Measurements from ENCODE around the gene MSH2. TPM values are rescaled to one million over a fixed set of nuclear protein-coding genes. Genes with fewer than 3 reads are reported as not detected.
"Not testable (repeated sequence)": the region's sequence is repeated elsewhere in the genome, so short reads cannot be mapped to it uniquely, and the experiment has no call there.

Gene MSH2
- total RNA-seq, 1 experiment from 2014 or later = 29.9 TPM

DNA sequence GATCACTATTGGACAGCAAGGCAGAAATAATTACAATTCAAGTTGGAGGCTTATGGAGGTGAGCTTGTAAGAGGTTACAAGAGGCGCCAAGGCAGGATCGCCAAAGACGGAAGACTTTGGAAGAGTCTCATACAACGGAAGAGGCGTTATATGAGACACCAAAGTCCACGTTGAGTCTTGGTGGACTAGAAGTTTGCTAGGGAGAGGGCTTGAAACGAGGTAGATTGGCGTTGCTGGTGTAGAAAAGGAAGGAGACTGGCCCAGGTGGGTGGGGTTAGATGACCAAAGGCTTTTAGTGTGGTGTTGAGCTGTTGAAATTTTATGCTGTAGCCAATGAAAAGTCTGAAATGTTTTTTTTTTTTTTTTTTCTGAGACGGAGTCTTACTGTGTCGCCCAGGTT, 1.4 kb downstream of the MSH2 start:
- peak; percentile 13 for DNase-seq (ENCODE audit: low read depth)
- in situ Hi-C loops (cut with HindIII; ENCODE audit: low pct_unique_long_range_greater_than_20kb, low sequenced_read_pairs) = no loop called here

DNA sequence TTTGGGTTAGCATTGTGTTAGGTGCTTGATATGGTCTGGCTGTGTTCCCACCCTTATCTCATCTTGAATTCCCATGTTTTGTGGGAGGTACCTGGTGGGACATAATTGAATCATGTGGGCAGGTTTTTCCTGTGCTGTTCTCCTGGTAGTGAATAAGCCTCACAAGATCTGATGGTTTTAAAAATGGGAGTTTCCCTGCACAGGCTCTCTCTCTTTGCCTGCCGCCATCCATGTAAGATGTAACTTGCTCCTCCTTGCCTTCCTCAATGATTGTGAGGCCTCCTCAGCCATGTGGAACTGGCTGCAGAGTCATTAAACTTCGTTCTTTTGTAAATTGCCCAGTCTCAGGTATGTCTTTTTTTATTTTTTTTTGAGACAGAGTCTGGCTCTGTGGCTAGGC, 2.8 kb downstream of the MSH2 start:
- DNase-seq (ENCODE audit: low read depth) = no peak
- in situ Hi-C loops (cut with HindIII; ENCODE audit: low pct_unique_long_range_greater_than_20kb, low sequenced_read_pairs) = no loop called here

DNA sequence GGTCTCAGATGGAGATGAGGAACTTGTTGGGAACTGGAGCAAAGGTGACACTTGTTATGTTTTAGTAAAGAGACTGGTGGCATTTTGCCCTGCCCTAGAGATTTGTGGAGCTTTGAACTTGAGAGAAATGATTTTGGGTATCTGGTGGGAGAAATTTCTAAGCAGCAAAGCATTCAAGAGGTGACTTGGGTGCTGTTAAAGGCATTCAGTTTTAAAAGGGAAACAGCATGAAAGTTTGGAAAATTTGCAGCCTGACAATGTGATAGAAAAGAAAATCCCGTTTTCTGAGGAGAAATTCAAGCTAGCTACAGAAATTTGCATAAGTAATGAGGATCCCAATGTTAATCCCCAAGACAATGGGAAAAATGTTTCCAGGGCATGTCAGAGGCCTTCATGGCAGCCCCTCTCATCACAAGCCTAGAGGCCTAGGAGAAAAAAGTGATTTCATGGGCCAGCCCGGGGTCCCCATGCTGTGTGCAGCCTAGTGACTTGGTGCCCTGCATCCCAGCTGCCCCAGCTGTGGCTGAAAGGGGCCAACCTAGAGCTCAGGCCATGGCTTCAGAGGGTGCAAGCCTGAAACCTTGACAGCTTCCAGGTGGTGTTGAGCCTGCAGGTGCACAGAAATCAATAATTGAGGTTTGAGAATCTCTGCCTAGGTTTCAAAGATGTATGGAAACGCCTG, 3.8 kb downstream of the MSH2 start:
- in situ Hi-C loops (cut with HindIII; ENCODE audit: low pct_unique_long_range_greater_than_20kb, low sequenced_read_pairs) = not testable (repeated sequence)

DNA sequence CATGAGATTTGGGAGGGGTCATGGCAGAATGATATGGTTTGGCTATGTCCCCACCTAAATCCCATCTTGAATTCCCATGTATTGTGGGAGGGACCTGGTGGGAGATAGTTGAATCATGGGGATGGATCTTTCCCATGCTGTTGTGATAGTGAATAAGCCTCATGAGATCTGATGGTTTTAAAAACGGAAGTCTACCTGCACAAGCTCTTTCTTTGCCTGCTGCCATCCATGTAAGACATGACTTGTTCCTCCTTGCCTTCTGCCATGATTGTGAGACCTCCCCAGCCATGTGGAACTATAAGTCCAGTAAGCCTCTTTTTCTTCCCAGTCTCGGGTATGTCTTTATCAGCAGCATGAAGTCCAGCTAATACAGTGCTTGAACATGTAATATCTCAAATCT, 5.0 kb downstream of the MSH2 start:
- in situ Hi-C loops (cut with HindIII; ENCODE audit: low pct_unique_long_range_greater_than_20kb, low sequenced_read_pairs); DNase-seq (ENCODE audit: low read depth): not testable (repeated sequence)

More for the DNA sequence above, 3.8 kb downstream of the MSH2 start:
- not testable (repeated sequence) for DNase-seq (ENCODE audit: low read depth)

DNA sequence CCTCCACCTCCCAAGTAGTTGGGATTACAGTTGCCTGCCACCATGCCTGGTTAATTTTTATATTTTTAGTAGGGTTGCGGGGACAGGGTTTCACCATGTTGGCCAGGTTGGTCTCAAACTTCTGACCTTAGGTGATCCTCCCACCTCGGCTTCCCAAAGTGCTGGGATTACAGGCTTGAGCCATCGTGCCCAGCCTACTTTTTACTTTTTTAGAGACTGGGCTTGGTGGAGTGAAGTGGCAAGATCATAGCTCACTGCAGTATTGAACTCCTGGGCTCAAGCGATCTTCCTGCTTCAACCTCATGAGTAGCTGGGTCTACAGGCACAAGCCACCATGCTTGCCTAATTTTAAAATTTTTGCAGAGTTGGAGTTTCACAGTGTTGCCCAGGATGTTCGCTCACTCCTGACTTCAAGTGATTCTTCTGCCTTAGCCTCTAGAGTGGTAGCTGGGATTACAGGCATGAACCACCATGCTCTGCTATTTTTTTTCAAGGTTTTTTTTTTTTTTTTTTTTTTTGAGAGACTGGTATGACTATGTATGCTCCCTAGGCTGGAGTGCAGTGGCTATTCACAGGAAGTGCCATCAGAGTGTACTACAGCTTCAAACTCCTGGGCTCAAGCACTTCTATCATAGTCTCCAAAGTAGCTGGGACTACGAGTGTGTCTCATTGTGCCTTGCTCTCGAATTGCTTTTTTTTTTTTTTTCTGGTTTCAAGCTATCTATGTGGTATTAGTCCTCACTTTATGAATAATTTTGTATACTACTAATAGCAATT, 11.9 kb downstream of the MSH2 start:
- in situ Hi-C loops (cut with HindIII; ENCODE audit: low pct_unique_long_range_greater_than_20kb, low sequenced_read_pairs) = no loop called here
- DNase-seq (ENCODE audit: low read depth) = no peak

DNA sequence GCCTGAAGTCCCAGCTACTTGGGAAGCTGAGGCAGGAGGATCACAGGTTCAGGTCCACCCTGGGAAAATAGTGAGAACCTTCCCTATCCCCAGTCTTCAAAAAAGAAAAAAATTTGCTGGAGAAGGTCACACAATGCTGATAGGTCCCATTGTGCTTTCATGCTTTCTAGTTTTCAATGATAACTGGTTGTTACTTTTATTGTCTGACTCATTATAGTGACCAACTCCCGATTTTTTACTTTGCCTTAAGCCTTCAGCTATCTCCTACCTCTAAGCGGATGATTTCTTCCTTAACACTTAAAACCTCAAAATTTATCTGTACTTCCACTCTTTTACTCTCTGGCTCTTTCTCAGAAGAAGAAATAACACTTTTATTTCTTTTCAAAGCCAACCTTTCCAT, 17.3 kb downstream of the MSH2 start:
- no peak for DNase-seq (ENCODE audit: low read depth)
- in situ Hi-C loops (cut with HindIII; ENCODE audit: low pct_unique_long_range_greater_than_20kb, low sequenced_read_pairs) = no loop called here

DNA sequence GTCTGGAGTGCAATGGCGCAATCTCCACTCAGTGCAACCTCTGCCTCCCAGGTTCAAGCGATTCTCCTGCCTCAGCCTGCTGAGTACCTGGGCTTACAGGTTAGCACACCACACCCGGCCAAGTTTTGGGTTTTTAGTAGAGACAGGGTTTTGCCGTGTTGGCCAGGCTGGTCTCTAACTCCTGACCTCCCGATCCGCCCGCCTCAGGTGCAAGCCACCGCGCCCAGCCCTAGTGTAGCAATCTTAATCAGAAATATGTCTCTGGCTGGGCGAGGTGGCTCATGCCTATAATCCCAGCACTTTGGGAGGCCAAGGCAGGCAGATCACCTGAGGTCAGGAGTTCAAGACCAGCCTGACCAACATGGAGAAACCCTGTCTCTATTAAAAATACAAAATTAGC, 17.7 kb downstream of the MSH2 start:
- in situ Hi-C loops (cut with HindIII; ENCODE audit: low pct_unique_long_range_greater_than_20kb, low sequenced_read_pairs); DNase-seq (ENCODE audit: low read depth): not testable (repeated sequence)

DNA sequence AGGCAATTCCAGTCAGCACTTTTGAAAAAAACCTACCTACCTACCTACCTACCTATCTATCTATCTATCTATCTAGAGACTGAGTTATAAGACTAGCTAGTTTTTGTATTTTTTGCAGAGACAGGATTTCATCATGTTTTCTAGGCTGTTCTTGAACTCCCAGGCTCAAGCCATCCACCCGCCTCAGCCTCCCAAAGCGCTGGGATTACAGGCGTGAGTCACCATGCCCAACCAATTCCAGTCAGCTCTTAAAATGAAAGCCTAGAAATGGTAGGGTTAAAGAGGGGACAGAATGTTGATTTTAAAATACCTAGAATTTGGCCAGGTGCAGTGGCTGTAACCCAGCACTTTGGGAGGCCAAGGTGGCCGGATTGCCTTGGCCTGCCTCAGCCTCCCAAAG, 19.1 kb downstream of the MSH2 start:
- in situ Hi-C loops (cut with HindIII; ENCODE audit: low pct_unique_long_range_greater_than_20kb, low sequenced_read_pairs) = no loop called here
- DNase-seq (ENCODE audit: low read depth) = no peak

DNA sequence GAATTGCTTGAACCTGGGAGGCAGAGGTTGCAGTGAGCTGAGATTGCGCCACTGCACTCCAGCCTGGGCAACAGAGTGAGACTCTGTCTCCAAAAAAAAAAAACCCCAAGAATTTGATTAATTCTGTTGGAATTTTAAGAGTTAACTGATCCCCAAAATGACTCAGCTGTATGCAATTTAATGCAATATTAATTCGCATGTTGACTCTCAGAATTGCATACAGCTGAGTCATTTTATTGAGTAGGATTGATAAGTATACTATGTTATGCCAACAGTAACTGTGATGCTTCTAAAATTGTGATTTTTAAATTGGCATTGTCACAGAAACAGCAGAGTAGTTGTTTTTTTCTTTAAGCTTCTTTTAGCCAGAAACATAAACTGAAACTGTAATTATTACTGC, 19.6 kb downstream of the MSH2 start:
- in situ Hi-C loops (cut with HindIII; ENCODE audit: low pct_unique_long_range_greater_than_20kb, low sequenced_read_pairs) = no loop called here
- no peak for DNase-seq (ENCODE audit: low read depth)

DNA sequence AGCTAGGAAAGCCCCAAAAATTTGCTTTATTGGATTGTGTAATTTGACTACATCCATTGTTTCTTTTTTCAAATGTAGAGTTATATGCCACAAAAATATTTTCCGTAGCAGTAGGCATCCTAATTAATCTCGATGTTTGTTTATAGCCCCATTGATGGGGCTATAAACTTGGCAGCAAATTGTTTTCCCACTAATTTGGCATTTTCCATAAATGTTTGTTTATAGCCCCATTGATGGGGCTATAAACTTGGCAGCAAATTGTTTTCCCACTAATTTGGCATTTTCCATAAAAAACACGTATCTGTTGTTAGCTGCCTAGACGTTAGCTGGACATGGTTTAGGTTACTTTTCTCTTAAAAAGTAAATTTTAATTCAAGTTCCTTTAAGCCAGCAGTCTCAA, 23.8 kb downstream of the MSH2 start:
- in situ Hi-C loops (cut with HindIII; ENCODE audit: low pct_unique_long_range_greater_than_20kb, low sequenced_read_pairs) = no loop called here
- DNase-seq (ENCODE audit: low read depth) = no peak

DNA sequence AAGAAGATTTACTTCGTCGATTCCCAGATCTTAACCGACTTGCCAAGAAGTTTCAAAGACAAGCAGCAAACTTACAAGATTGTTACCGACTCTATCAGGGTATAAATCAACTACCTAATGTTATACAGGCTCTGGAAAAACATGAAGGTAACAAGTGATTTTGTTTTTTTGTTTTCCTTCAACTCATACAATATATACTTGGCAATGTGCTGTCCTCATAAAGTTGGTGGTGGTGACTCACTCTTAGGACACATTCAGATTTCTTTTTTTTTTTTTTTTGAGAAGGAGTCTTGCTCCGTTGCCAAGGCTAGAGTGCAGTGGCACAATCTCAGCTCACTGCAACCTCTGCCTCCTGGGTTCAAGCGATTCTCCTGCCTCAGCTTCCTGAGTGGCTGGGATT, 26.8 kb downstream of the MSH2 start:
- no peak for DNase-seq (ENCODE audit: low read depth)
- in situ Hi-C loops (cut with HindIII; ENCODE audit: low pct_unique_long_range_greater_than_20kb, low sequenced_read_pairs) = no loop called here

DNA sequence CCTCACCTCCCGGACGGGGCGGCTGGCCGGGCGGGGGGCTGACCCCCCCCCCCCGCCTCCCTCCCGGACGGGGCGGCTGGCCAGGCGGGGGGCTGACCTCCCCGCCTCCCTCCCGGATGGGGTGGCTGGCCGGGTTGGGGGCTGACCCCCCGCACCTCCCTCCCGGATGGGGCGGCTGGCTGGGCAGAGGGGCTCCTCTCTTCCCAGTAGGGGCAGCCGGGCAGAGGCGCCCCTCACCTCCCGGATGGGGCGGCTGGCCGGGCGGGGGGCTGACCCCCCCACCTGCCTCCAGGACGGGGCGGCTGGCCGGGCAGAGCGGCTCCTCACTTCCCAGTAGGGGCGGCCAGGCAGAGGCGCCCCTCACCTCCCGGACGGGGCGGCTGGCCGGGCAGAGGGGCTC, 30.1 kb downstream of the MSH2 start:
- DNase-seq (ENCODE audit: low read depth); in situ Hi-C loops (cut with HindIII; ENCODE audit: low pct_unique_long_range_greater_than_20kb, low sequenced_read_pairs): not testable (repeated sequence)

DNA sequence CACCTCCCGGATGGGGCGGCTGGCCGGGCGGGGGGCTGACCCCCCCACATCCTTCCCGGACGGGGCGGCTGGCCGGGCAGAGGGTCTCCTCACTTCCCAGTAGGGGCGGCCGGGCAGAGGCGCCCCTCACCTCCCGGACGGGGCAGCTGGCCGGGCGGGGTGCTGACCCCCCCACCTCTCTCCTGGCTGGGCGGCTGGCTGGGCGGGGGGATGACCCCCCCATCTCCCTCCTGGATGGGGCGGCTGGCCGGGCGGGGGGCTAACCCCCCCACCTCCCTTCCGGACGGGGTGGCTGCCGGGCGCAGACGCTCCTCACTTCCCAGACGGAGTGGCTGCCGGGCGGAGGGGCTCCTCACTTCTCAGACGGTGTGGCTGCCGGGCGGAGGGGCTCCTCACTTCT, 30.5 kb downstream of the MSH2 start:
- in situ Hi-C loops (cut with HindIII; ENCODE audit: low pct_unique_long_range_greater_than_20kb, low sequenced_read_pairs); DNase-seq (ENCODE audit: low read depth): not testable (repeated sequence)

DNA sequence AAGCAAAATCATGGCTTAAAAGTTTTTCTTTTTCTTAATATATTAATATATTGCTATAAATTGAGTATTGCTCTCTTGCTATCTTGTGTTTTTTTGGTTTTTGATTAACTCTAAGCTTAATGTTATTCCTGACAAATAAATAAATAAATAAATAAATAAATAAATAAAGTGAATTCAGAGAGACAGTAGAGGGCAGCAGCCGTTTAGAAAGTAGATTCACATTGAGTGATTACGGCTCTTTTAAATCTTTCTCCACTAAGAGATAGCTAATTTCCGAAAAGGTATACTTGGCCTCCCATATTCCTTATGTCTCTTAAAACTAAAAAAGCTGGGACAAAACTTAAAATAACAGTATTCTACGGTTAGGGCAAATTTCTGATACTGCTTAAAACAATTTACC, 34.3 kb downstream of the MSH2 start:
- in situ Hi-C loops (cut with HindIII; ENCODE audit: low pct_unique_long_range_greater_than_20kb, low sequenced_read_pairs) = no loop called here
- DNase-seq (ENCODE audit: low read depth) = peak; percentile 13

DNA sequence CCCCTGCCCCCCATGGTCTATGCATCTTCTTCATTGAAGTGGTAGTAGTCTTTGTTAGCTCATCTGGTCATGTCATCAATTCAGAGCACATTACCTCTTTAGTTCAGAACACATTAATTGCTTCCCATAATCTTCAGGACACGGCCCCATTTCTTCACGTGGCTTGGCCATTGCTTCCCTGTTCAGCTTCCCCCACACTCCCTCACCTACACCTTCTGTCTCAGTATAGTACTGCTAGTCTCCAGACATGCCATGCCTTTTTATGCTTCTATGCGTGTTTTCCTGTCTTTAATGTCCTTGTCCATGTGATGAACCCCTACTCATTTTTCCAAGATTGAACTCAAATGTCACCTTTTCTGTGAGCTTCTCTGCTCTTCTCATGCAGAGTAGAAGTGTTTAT, 35.1 kb downstream of the MSH2 start:
- in situ Hi-C loops (cut with HindIII; ENCODE audit: low pct_unique_long_range_greater_than_20kb, low sequenced_read_pairs) = no loop called here
- DNase-seq (ENCODE audit: low read depth) = no peak

DNA sequence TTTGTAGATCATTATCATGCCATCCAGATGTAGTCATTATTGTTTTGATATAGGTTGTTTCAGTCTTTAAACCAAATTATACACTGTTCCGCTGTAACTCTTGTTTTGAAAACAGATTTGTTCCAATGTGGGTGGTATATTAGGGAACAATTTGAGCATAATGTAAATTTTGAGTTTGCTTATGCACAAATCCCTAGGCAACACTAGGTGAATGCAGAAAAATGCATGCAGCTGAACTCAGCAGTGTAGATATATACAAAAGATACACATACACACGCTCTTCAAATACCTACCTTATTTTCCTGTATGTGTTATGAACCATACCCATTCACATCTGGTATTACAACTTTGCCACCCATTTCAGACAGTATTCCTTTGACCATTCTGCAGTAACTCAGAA, 35.8 kb downstream of the MSH2 start:
- in situ Hi-C loops (cut with HindIII; ENCODE audit: low pct_unique_long_range_greater_than_20kb, low sequenced_read_pairs) = no loop called here

DNA sequence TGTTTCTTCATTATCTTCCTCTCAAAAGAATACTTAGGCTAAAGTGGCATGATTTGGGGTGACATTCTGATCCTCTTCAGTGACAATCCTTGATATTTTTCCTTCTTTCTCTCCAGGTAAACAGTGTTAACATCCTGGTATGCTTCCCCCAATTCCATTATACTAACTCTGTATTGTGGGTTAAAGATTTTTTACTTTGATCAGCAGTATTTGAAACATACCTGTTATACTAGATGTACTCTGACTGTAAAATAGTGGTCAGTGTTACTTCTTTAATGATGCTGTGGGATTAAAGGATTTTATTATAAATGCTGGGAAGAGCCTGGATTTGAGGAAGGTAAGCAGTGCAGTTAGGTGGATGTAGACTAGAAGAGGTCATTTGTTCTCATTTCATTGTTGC, 48.8 kb downstream of the MSH2 start:
- DNase-seq (ENCODE audit: low read depth) = no peak
- in situ Hi-C loops (cut with HindIII; ENCODE audit: low pct_unique_long_range_greater_than_20kb, low sequenced_read_pairs) = no loop called here

More for the DNA sequence above, 35.8 kb downstream of the MSH2 start:
- DNase-seq (ENCODE audit: low read depth) = no peak

DNA sequence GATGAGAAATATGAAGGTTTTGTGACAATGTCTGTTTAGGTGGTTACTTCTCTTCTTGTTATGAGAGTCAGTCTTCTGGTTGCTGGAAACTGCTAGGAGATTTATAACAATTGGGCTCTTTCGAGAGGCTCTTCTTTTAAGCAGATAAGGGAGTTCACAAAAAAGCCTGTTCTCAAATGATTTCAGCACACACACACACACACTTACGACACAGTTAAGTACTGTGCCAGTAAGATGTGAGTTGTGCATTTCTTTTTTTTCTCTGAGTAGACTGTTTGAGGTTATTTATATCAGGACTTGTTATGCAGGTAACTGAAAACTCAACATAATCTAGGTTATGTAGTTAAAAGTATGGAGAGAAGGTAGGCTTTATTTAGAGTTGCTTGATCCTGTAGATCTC, 49.8 kb downstream of the MSH2 start:
- in situ Hi-C loops (cut with HindIII; ENCODE audit: low pct_unique_long_range_greater_than_20kb, low sequenced_read_pairs) = no loop called here
- no peak for DNase-seq (ENCODE audit: low read depth)

DNA sequence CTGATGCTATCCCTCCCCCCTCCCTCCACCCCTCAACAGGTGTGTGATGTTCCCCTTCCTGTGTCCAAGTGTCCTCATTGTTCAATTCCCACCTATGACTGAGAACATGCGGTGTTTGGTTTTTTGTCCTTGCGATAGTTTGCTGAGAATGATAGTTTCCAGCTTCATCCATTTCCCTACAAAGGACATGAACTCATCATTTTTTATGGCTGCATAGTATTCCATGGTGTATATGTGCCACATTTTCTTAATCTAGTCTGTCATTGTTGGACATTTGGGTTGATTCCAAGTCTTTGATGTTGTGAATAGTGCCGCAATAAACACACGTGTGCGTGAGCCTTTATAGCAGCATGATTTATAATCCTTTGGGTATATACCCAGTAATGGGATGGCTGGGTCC, 51.9 kb downstream of the MSH2 start:
- in situ Hi-C loops (cut with HindIII; ENCODE audit: low pct_unique_long_range_greater_than_20kb, low sequenced_read_pairs) = not testable (repeated sequence)

DNA sequence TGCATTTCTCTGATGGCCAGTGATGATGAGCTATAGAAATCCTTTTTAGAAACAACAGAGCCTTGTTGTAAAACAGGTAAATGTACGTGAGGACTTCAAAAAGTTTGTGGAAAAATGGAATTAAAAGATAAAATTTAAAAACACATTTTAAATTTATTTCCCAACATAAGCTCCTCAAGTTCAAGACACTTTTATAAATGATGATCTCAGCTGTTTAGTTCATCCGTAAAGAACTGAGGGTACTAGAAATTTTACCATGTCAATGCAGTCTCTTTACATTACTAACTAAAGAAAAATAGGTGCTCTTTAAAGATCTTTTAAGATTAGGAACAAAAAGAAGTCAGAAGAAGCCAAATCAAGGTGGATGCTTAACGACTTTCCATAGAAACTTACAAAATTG, 52.5 kb downstream of the MSH2 start:
- in situ Hi-C loops (cut with HindIII; ENCODE audit: low pct_unique_long_range_greater_than_20kb, low sequenced_read_pairs) = no loop called here

More for the DNA sequence above, 51.9 kb downstream of the MSH2 start:
- not testable (repeated sequence) for DNase-seq (ENCODE audit: low read depth)

More for the DNA sequence above, 52.5 kb downstream of the MSH2 start:
- DNase-seq (ENCODE audit: low read depth) = no peak
